Common myeloid progenitor, CD34-positive (primary cell): ENCODE data around the gene TYSND1.
A peak's percentile ranks its signal among the peaks of the same experiment; 100 is the strongest.

Experiments used
- CTCF ChIA-PET: fragments of 350-600 bp; sonication (Branson Sonifier 250); formaldehyde crosslinking; loops from one replicate; lab custom pipeline; 2021; ENCODE audit warnings: antibody characterized with exemption; lab: Charles Lee
- POLR2A ChIA-PET: fragments of 350-600 bp; sonication (Branson Sonifier 250); formaldehyde crosslinking; loops from one replicate; lab custom pipeline; 2021; ENCODE audit warnings: antibody characterized with exemption; lab: Charles Lee
- DNase-seq, 3 donors: peaks; one replicate each; pipeline versions ENCODE4 v3.0.0 to v3.0.0-alpha.2; 2013
- H3K27ac ChIP-seq, 2 experiments: 1 replicate in 1 of 2; 2 replicates in 1 of 2; pipeline ENCODE4 v1.7.0; 2013; ENCODE audit warnings: inconsistent platforms in 2 of 2, low read length in 2 of 2, mild to moderate bottlenecking in 2 of 2, low read depth in 1 of 2, moderate library complexity in 1 of 2; ENCODE audit not compliant: severe bottlenecking in 2 of 2, insufficient read depth in 1 of 2, poor library complexity in 1 of 2
- H3K27me3 ChIP-seq, 5 experiments: replicated peaks in 2 of 5; 1 replicate in 3 of 5; 2 replicates in 2 of 5; pipeline versions ENCODE4 v1.6.1 to v1.7.0; 2013; ENCODE audit warnings: low read length in 4 of 5, mild to moderate bottlenecking in 2 of 5, moderate library complexity in 2 of 5, inconsistent platforms in 1 of 5; ENCODE audit not compliant: insufficient read depth in 5 of 5, control insufficient read depth in 4 of 5
- H3K36me3 ChIP-seq, 4 experiments: 1 replicate in 2 of 4; 2 replicates in 2 of 4; pipeline versions ENCODE4 v1.6.1 to v1.7.0; 2013; ENCODE audit warnings: low read length in 3 of 4, control low read depth in 1 of 4, mild to moderate bottlenecking in 1 of 4; ENCODE audit not compliant: control insufficient read depth in 4 of 4, insufficient read depth in 4 of 4
- H3K4me1 ChIP-seq, 4 experiments: 1 replicate in 3 of 4; 2 replicates in 1 of 4; pipeline versions ENCODE4 v1.6.1 to v1.7.1; 2013; ENCODE audit warnings: low read length in 3 of 4, mild to moderate bottlenecking in 3 of 4, control low read depth in 1 of 4, inconsistent platforms in 1 of 4, moderate library complexity in 1 of 4; ENCODE audit not compliant: control insufficient read depth in 4 of 4, insufficient read depth in 4 of 4; ENCODE audit errors: control extremely low read depth in 1 of 4
- H3K4me3 ChIP-seq, 7 experiments: 1 replicate in 4 of 7; 2 replicates in 3 of 7; pipeline versions ENCODE4 v1.5.1 to v1.7.0; 2013; ENCODE audit warnings: mild to moderate bottlenecking in 7 of 7, low read length in 6 of 7, moderate library complexity in 6 of 7, inconsistent platforms in 2 of 7, low read depth in 2 of 7, control low read depth in 1 of 7; ENCODE audit not compliant: insufficient read depth in 4 of 7, control insufficient read depth in 1 of 7; ENCODE audit errors: extremely low read depth in 1 of 7
- H3K9me3 ChIP-seq, 5 experiments: 1 replicate in 4 of 5; 2 replicates in 1 of 5; pipeline versions ENCODE4 v1.6.1 to v1.7.1; 2013; ENCODE audit warnings: low read length in 4 of 5, mild to moderate bottlenecking in 2 of 5, inconsistent platforms in 1 of 5, low read depth in 1 of 5, moderate library complexity in 1 of 5; ENCODE audit not compliant: control insufficient read depth in 4 of 5, insufficient read depth in 2 of 5; ENCODE audit errors: control extremely low read depth in 1 of 5
- WGBS: methylation state at CpG from one replicate; pipeline ENCODE4 v1.1.5; 2013; ENCODE audit not compliant: insufficient coverage; 5-methylcytosine and 5-hydroxymethylcytosine counted together

TYSND1 gene

DNA sequence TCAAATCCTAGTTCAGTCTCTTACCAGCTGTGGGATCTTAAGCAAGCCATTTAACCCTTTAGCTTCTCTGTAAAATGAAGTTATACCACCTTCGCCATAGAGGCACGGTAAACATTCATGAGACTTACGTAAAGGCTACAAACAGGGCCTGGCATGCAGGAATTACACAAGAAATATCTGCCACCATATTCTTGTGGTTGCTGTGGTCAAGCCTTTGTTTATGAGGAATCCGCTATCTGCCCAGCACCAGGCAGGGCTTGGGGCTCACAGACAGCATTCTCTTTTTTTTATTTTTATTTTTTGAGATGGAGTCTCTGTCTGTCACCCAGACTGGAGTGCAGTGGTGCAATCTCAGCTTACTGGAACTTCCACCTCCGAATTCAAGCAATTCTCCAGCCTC is 23.8 kb downstream of the TYSND1 start:
- H3K4me3 ChIP-seq: no peak overlapping the region
- H3K27ac ChIP-seq: no peak overlapping the region
- H3K36me3 ChIP-seq: no peaks in the 10 kb centered on the region
- H3K4me1 ChIP-seq: peaks cover 0 to 24% (median 13%) of the 10 kb centered on the region in 4 experiments
- peaks cover 0 to 2% (median 0%) of the 10 kb centered on the region in 5 experiments for H3K9me3 ChIP-seq
- DNase-seq: peak; percentile 69 to 89 (median 83)
- POLR2A ChIA-PET: no interaction called here
- H3K27me3 ChIP-seq: peaks cover 0 to 4% (median 0%) of the 10 kb centered on the region in 5 experiments
- WGBS: 61% methylated on average over 5 of the region's 5 CpGs
- CTCF ChIA-PET: interaction anchor here (0.8 to 3.4 kb wide), 5 partner anchors 9 to 60 kb away, joined by 3 to 16 read pairs (median 6); partner anchors contain the start of gene TYSND1

DNA sequence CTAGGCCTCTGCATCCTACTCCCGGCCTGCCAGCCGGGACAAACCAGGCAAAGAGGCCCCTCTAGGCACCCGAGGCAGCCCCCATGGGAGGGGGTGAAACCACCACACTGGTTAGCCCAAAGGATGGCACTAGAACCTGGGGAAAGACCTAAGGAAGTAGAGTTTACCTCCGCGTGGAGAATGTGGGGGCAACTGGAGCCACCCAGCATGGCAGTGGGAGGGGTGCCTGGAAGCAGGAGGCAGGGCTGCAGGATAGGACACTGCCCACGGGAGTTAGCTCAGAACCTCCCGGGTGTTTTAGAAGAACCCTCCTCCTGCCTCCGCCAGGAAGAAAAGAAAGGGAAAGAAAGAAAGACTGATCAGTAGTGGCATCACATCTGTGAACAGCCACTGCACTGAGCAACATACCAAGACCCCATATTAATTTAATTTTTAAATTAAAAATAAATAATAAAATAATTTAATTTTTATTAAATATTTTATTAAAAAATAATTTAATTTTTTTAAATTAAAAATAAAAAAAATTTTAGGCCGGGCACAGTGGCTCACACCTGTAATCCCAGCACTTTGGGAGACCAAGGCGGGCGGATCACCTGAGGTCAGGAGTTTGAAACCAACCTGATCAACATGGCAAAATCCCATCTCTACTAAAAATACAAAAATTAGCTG is 25.1 kb downstream of the TYSND1 start:
- CTCF ChIA-PET: interaction anchor here (1.0 to 3.4 kb wide), 4 partner anchors 9 to 27 kb away, joined by 3 to 11 read pairs (median 4); no protein-coding TSS in a partner anchor
- Histone ChIP-seq H3K27me3 (peaks cover 0 to 9% (median 0%) of the 10 kb centered on the region in 5 experiments), H3K36me3 (no peaks in the 10 kb centered on the region), H3K27ac (no peak overlapping the region), H3K9me3 (peaks cover 0 to 2% (median 0%) of the 10 kb centered on the region in 5 experiments), H3K4me3 (no peak overlapping the region), H3K4me1 (peaks cover 0 to 19% (median 12%) of the 10 kb centered on the region in 4 experiments)
- POLR2A ChIA-PET: no interaction called here
- DNase-seq: no peak
- WGBS: 100% methylated on average over 7 of the region's 11 CpGs

DNA sequence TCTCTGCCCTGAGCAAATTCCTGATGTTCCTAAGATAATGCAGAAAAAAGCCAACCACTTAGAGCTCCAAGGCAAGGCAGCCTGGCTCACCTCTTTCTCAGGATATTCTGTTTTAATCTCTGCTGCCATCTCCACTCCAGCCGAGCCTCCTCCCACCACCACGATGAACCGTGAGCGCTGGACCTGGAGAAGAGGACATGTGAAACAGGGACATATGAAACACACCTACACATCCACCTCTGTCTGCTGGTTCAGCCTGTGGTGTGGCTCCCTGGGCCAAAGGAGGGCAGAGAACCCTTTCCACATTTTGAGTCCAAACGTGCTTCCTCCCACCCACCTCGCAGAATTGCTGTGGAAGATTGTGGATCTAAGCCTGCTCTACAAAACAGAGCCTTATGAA is 26.1 kb downstream of the TYSND1 start:
- no peak overlapping the region for H3K27ac ChIP-seq
- WGBS: 100% methylated on average over 2 of the region's 6 CpGs
- H3K4me1 ChIP-seq: peaks cover 0 to 10% (median 4%) of the 10 kb centered on the region in 4 experiments
- H3K27me3 ChIP-seq: peaks cover 0 to 9% (median 0%) of the 10 kb centered on the region in 5 experiments
- DNase-seq: no peak
- ChIA-PET POLR2A (no interaction called here), CTCF (interaction anchor here (1.6 to 5.6 kb wide), 2 partner anchors 14 to 18 kb away, joined by 3 to 45 read pairs; no protein-coding TSS in a partner anchor)
- peaks cover 0 to 2% (median 0%) of the 10 kb centered on the region in 5 experiments for H3K9me3 ChIP-seq
- no peaks in the 10 kb centered on the region for H3K36me3 ChIP-seq
- no peak overlapping the region for H3K4me3 ChIP-seq

DNA sequence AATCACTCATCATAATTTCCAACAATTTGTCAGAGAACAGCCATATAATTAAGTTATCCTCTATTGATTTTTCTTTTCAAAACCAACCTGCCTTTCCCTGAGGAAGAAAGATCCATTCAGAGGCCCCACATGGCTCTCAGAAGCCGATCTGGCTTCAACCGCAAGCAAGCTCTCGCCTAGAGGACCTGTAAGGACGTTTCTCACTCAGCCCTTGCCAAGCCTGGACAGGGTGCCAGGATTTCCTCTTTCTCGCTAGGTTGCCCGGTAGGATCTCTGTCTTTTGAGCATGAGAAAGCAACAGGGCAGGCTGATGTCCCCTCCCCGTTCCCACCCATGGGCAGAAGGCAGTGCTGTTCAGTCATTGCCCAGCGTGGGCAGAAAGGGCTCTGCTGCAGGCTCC is 26.9 kb downstream of the TYSND1 start:
- no peak overlapping the region for H3K4me3 ChIP-seq
- no peak for DNase-seq
- H3K9me3 ChIP-seq: no peaks in the 10 kb centered on the region
- H3K4me1 ChIP-seq: peaks cover 0 to 8% (median 4%) of the 10 kb centered on the region in 4 experiments
- H3K27me3 ChIP-seq: peaks cover 0 to 9% (median 0%) of the 10 kb centered on the region in 5 experiments
- H3K36me3 ChIP-seq: no peaks in the 10 kb centered on the region
- no peak overlapping the region for H3K27ac ChIP-seq
- WGBS: 86% methylated on average over 6 of the region's 8 CpGs
- CTCF ChIA-PET: interaction anchor here (1.2 to 6.1 kb wide), 6 partner anchors 10 to 26 kb away, joined by 3 to 92 read pairs (median 10); partner anchors contain the start of gene TYSND1
- POLR2A ChIA-PET: no interaction called here

DNA sequence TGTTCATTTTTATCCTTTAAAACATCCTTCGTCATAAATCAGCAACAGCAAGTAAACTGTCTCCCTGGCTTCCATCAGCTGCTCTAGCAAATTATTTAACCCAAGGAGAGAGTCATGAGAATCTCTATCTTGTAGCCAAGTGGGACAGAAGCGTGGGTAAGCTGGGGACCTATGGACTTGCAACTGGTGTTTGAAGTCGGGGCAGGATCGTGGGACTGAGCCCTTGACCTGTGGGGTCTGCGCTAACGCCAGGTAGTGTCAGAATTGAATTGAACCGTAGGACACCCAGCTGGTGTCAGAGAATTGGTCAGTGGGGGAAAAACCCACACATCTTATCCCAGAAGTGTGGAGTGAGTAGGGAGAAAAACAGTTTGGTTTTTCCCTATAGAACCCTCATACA is 27.3 kb downstream of the TYSND1 start:
- Histone ChIP-seq H3K27me3 (peaks cover 0 to 9% (median 0%) of the 10 kb centered on the region in 5 experiments), H3K36me3 (no peaks in the 10 kb centered on the region), H3K4me1 (peaks cover 0 to 8% (median 4%) of the 10 kb centered on the region in 4 experiments), H3K27ac (no peak overlapping the region), H3K9me3 (no peaks in the 10 kb centered on the region), H3K4me3 (no peak overlapping the region)
- ChIA-PET CTCF (interaction anchor here (0.8 to 6.1 kb wide), 8 partner anchors 10 to 245 kb away, joined by 3 to 92 read pairs (median 6); partner anchors contain the start of gene TYSND1), POLR2A (no interaction called here)
- no peak for DNase-seq
- WGBS: 97% methylated on average over 4 of the region's 7 CpGs

DNA sequence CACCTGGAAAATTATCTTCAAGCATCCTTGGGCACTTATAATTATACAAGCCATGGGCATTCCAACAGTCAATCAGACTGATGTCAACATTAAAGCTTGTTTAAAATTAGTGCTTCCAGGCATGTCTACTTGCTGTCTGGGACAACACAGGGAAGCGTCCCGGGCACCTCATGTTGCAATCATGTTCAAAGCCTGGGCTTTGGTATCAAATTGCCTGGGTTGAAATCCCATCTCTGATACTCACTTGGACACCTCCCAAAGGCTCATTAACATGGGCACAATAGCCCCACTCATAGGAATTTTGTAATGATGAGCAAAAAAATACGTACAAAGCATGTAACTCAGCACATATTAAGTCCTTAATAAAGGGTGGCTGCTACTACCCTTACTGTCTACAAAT is 28.3 kb downstream of the TYSND1 start:
- CTCF ChIA-PET: interaction anchor here (0.8 to 6.1 kb wide), 6 partner anchors 12 to 246 kb away, joined by 3 to 92 read pairs (median 14); partner anchors contain the start of gene TYSND1
- Histone ChIP-seq H3K4me1 (peaks cover 0 to 6% (median 4%) of the 10 kb centered on the region in 4 experiments), H3K4me3 (no peak overlapping the region), H3K27ac (no peak overlapping the region), H3K27me3 (peaks cover 0 to 9% (median 0%) of the 10 kb centered on the region in 5 experiments), H3K9me3 (no peaks in the 10 kb centered on the region), H3K36me3 (peaks cover 0 to 3% (median 1%) of the 10 kb centered on the region in 4 experiments)
- POLR2A ChIA-PET: no interaction called here
- no peak for DNase-seq
- 100% methylated on average over 2 of the region's 3 CpGs for WGBS

DNA sequence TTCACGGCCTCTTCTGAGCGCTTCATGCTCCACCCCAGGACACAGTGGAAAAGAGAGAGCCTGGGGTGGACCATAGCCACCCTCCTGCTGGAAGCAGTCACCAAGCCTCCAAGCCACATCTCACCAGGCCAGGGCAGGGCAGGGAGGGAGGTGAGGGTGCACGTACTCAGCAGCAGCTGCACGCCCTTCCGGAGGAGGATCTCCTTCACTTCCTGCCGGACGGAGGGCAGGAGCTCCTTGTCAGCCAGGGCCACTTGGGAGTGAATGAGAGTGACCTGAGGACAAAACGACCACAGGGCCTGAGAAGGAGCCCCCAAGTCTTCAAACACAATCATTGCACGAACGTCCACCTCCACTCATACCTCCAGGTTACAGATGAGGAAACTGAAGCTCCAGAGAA is 28.9 kb downstream of the TYSND1 start:
- WGBS: 93% methylated on average over 3 of the region's 10 CpGs
- POLR2A ChIA-PET: no interaction called here

More for the DNA sequence above, 28.9 kb downstream of the TYSND1 start:
- no peak overlapping the region for H3K27ac ChIP-seq
- CTCF ChIA-PET: interaction anchor here (1.5 to 6.1 kb wide), 6 partner anchors 8 to 247 kb away, joined by 5 to 92 read pairs (median 14); partner anchors contain the start of gene TYSND1
- no peak overlapping the region for H3K4me3 ChIP-seq
- H3K27me3 ChIP-seq: peaks cover 0 to 9% (median 0%) of the 10 kb centered on the region in 5 experiments
- H3K4me1 ChIP-seq: peaks cover 0 to 4% (median 2%) of the 10 kb centered on the region in 4 experiments
- no peaks in the 10 kb centered on the region for H3K9me3 ChIP-seq
- H3K36me3 ChIP-seq: peaks cover 0 to 3% (median 1%) of the 10 kb centered on the region in 4 experiments
- no peak for DNase-seq
